Stromal cell of bone marrow (primary cell): ENCODE measurements around the gene SLC52A1.
"Not testable (repeated sequence)": the region's sequence is repeated elsewhere in the genome, so short reads cannot be mapped to it uniquely, and the experiment has no call there.

Experiments
- DNase-seq: peaks from one replicate; pipeline ENCODE4 v3.0.0-alpha.2; 2012; ENCODE audit warnings: low read depth

The SLC52A1 gene

GRCh38 chr17:5031365-5032082 is 3.7 kb downstream of the SLC52A1 start:
- peak; percentile 53 for DNase-seq

- not testable (repeated sequence) for DNase-seq
Observed at GRCh38 chr17:5030168-5030567, 5.1 kb downstream of the SLC52A1 start.

GRCh38 chr17:5027916-5028315 is 7.3 kb downstream of the SLC52A1 start:
- no peak for DNase-seq

- DNase-seq: no peak
Observed at GRCh38 chr17:5027299-5027698, 7.9 kb downstream of the SLC52A1 start.

GRCh38 chr17:5024604-5025003 is 10.6 kb downstream of the SLC52A1 start:
- DNase-seq: no peak

- DNase-seq: no peak
Observed at GRCh38 chr17:5023588-5024147, 11.6 kb downstream of the SLC52A1 start.

GRCh38 chr17:5022171-5022711 is 13.0 kb downstream of the SLC52A1 start:
- no peak for DNase-seq

GRCh38 chr17:5020502-5021023 is 14.7 kb downstream of the SLC52A1 start:
- DNase-seq: no peak

GRCh38 chr17:5019475-5019956 is 15.7 kb downstream of the SLC52A1 start:
- DNase-seq: no peak

- DNase-seq: no peak
Observed at GRCh38 chr17:5014357-5014756, 20.9 kb downstream of the SLC52A1 start.

- no peak for DNase-seq
Observed at GRCh38 chr17:5011928-5012327, 23.3 kb downstream of the SLC52A1 start.

GRCh38 chr17:5003214-5003867 is 31.9 kb downstream of the SLC52A1 start:
- DNase-seq: no peak

GRCh38 chr17:5002121-5002788 is 33.0 kb downstream of the SLC52A1 start:
- no peak for DNase-seq

GRCh38 chr17:5000237-5000639 is 35.0 kb downstream of the SLC52A1 start:
- no peak for DNase-seq

GRCh38 chr17:4999430-5000093 is 35.7 kb downstream of the SLC52A1 start:
- DNase-seq: no peak

- DNase-seq: no peak
Observed at GRCh38 chr17:4998732-4999429, 36.3 kb downstream of the SLC52A1 start.

- DNase-seq: no peak
Observed at GRCh38 chr17:4998027-4998731, 37.0 kb downstream of the SLC52A1 start.

GRCh38 chr17:4997302-4998026 is 37.8 kb downstream of the SLC52A1 start, which contains the start of the genes INCA1 and KIF1C:
TSS of gene INCA1 (minus strand) at chr17:4997522. CDS start at chr17:4994437, 3,085 bp downstream.
TSS of gene KIF1C (plus strand) at chr17:4997950. CDS start at chr17:5000247, 2,297 bp downstream.
- DNase-seq: peak; percentile 73

GRCh38 chr17:4994081-4994595 is 41.1 kb downstream of the SLC52A1 start:
- no peak for DNase-seq
